Gastroesophageal sphincter (tissue), 4 donors: ENCODE data around the gene GCK. TPM values are rescaled to one million over a fixed set of nuclear protein-coding genes. Genes with fewer than 3 reads are reported as not detected.

Experiments used
- ATAC-seq: fragments of 150-250 bp; one replicate; pipeline ENCODE4 v1.9.1; 2016; ENCODE audit warnings: mild to moderate bottlenecking, moderate library complexity
- H3K27ac ChIP-seq, 4 donors: fragments of 200-600 bp; sonication (generic) in 3 of 4; 1 replicate in 3 of 4; 2 replicates in 1 of 4; pipeline ENCODE4 v1.5.1; 2016 to 2019
- H3K27me3 ChIP-seq: fragments of 200-600 bp; sonication (generic); one replicate; pipeline ENCODE4 v1.5.1; 2019
- H3K36me3 ChIP-seq, 2 donors: fragments of 200-600 bp; sonication (generic); one replicate each; pipeline ENCODE4 v1.5.1; 2019; ENCODE audit warnings: control low read depth in 1 of 2
- H3K4me1 ChIP-seq, 3 donors: fragments of 200-600 bp; sonication (generic); 1 replicate in 2 of 3; 2 replicates in 1 of 3; pipeline ENCODE4 v1.5.1; 2016 to 2019; ENCODE audit warnings: control low read depth in 2 of 3
- H3K4me3 ChIP-seq, 2 donors: fragments of 200-600 bp; sonication (generic); one replicate each; pipeline ENCODE4 v1.5.1; 2019; ENCODE audit warnings: mild to moderate bottlenecking in 1 of 2, moderate library complexity in 1 of 2
- H3K9me3 ChIP-seq, 3 donors: fragments of 200-600 bp; sonication (generic); one replicate each; pipeline ENCODE4 v1.5.1; 2017 to 2019; ENCODE audit warnings: control low read depth in 2 of 3
- CTCF ChIP-seq, 4 experiments: fragments of 200-600 bp in 2 of 4; fragments of 450-650 bp in 2 of 4; sonication (generic) in 1 of 4; IDR thresholded peaks; one replicate each; pipeline ENCODE4 v1.5.1; 2017 to 2019; ENCODE audit warnings: antibody characterized with exemption in 4 of 4, mild to moderate bottlenecking in 2 of 4, moderate library complexity in 2 of 4
- EP300 ChIP-seq: sonication (generic); formaldehyde crosslinking; IDR thresholded peaks from one replicate; pipeline ENCODE4 v1.6.1; 2017; ENCODE audit warnings: antibody characterized with exemption, mild to moderate bottlenecking
- POLR2A ChIP-seq, 2 donors: fragments of 450-650 bp; IDR thresholded peaks; one replicate each; pipeline ENCODE4 v1.6.1; 2017; ENCODE audit warnings: antibody characterized with exemption in 2 of 2, mild to moderate bottlenecking in 2 of 2, moderate library complexity in 1 of 2
- POLR2AphosphoS5 ChIP-seq: sonication (generic); formaldehyde crosslinking; IDR thresholded peaks from one replicate; pipeline ENCODE4 v1.6.1; 2017; ENCODE audit warnings: antibody characterized with exemption
- WGBS, 2 donors: methylation state at CpG; one replicate each; pipeline ENCODE4 v1.1.5; 2018; ENCODE audit warnings: low coverage in 1 of 2; 5-methylcytosine and 5-hydroxymethylcytosine counted together
- total RNA-seq, 4 donors: library from RNA; depleted of rRNA; stranded (reverse); fragments of >200 nt; gene quantifications; one replicate each; pipeline ENCODE4 v1.1.0, GENCODE V29; 2016

The GCK gene
- total RNA-seq, 4 donors from 2014 or later: 0.31 to 4.2 (median 0.54) TPM; not detected in 1

- no peak for ATAC-seq
- Histone ChIP-seq H3K4me3 (no peak overlapping the region), H3K4me1 (no peaks in the 10 kb centered on the region), H3K27ac (no peak overlapping the region), H3K36me3 (no peaks in the 10 kb centered on the region), H3K27me3 (peaks cover 54% of the 10 kb centered on the region), H3K9me3 (peaks cover 0 to 11% (median 0%) of the 10 kb centered on the region in 3 donors)
- TF ChIP-seq CTCF (IDR thresholded peaks at IDR 0.05) (no peak), EP300 (no peak), POLR2AphosphoS5 (no peak), POLR2A (IDR thresholded peaks at IDR 0.05) (no peak)
- 17 to 80% methylated on average over 1 of the region's 5 CpGs for WGBS, 2 donors
Measured at GRCh38 chr7:44223362-44224079, 34.3 kb upstream of the GCK start.

DNA sequence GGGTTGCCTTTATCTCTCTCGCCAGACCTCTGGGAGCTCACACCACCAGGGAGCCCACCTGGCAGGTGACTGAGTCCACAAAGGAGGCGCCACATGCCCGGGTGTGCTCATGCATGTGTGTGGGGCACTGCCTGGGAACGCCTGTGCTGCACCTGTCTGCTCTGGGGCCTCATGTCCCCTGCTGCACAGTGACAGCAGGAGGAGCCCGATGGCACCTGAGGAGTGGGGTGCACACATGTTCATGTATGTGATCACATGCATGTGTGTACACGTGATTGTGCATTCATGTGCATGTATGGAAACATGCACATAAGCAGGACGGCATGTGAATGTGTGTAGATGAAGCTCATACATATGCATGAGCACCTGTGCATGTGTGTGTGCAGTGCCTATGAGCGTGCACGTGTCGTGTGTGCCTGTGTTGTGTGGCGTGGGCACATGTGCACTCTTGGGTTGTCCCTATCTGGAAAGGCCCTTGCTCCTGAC lies 33.6 kb upstream of the GCK start:
- ATAC-seq: no peak
- Histone ChIP-seq H3K4me3 (no peak overlapping the region), H3K27me3 (peaks cover 52% of the 10 kb centered on the region), H3K9me3 (peaks cover 0 to 14% (median 0%) of the 10 kb centered on the region in 3 donors), H3K27ac (no peak overlapping the region), H3K36me3 (no peaks in the 10 kb centered on the region), H3K4me1 (no peaks in the 10 kb centered on the region)
- 80 to 91% methylated on average over 1 to 8 of the region's 11 CpGs for WGBS, 2 donors
- TF ChIP-seq CTCF (IDR thresholded peaks at IDR 0.05): no peak
- TF ChIP-seq EP300: no peak
- no peak for TF ChIP-seq POLR2A (IDR thresholded peaks at IDR 0.05)
- TF ChIP-seq POLR2AphosphoS5: no peak

DNA sequence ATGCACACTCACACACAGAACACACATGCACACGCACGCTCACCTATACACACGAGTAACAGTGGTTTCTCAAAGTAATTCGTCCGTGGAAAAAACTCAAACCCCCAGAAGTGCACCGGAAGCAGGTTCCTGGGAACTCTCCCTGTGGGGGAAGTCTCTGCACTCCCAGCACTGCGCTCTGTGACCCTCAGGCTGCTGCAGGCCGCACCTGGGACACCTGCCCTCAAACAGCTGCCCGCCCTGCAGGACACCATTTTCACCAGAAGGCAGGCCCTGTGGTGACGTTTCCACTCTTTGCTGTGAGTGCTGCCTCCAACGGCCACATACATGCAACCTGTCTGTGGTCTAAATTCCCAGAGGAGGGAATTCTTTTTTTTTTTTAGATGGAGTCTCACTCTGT lies 32.8 kb upstream of the GCK start:
- 50 to 59% methylated on average over 2 to 3 of the region's 11 CpGs for WGBS, 2 donors
- Histone ChIP-seq H3K9me3 (peaks cover 0 to 14% (median 0%) of the 10 kb centered on the region in 3 donors), H3K36me3 (no peaks in the 10 kb centered on the region), H3K27me3 (peaks cover 51% of the 10 kb centered on the region), H3K27ac (no peak overlapping the region), H3K4me3 (no peak overlapping the region), H3K4me1 (no peaks in the 10 kb centered on the region)
- TF ChIP-seq POLR2AphosphoS5 (no peak), POLR2A (IDR thresholded peaks at IDR 0.05) (no peak), EP300 (no peak), CTCF (IDR thresholded peaks at IDR 0.05) (no peak)
- ATAC-seq: no peak

GRCh38 chr7:44221231-44221791 lies 32.1 kb upstream of the GCK start:
- Histone ChIP-seq H3K36me3 (no peaks in the 10 kb centered on the region), H3K27me3 (peaks cover 46% of the 10 kb centered on the region), H3K4me1 (no peaks in the 10 kb centered on the region), H3K27ac (no peak overlapping the region), H3K4me3 (no peak overlapping the region), H3K9me3 (peaks cover 0 to 14% (median 0%) of the 10 kb centered on the region in 3 donors)
- 20 to 60% methylated on average over 1 to 7 of the region's 30 CpGs for WGBS, 2 donors
- TF ChIP-seq POLR2A (IDR thresholded peaks at IDR 0.05) (no peak), POLR2AphosphoS5 (no peak), CTCF (IDR thresholded peaks at IDR 0.05) (no peak), EP300 (no peak)
- no peak for ATAC-seq
